NCI-H226 (cell line): ENCODE data around the gene ZFYVE27.

Source experiments
- DNase-seq: peaks from one replicate; pipeline ENCODE4 v3.0.0-alpha.2; 2015

The ZFYVE27 gene

GRCh38 chr10:97744405-97745035 is 7.6 kb downstream of the ZFYVE27 start:
- no peak for DNase-seq

DNA sequence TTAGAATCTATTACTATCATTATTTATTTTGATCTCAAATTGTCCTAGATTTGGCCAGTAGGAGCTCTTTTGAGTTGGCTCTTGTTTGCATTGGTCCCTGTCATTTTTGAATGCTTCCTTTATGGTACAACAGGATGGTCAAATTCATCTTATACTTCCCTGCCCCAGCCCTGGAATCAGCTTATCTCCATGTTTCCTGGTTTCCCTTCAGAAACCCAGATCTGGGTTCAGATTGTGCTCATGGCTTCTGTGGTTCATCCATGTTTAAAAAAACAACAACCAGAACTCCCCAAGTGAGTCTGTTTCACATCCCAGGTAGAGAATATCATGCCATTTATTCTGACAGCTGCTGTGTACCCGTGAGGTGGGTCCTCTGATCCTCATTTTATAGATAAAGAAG is 10.6 kb downstream of the ZFYVE27 start:
- DNase-seq: no peak

DNA sequence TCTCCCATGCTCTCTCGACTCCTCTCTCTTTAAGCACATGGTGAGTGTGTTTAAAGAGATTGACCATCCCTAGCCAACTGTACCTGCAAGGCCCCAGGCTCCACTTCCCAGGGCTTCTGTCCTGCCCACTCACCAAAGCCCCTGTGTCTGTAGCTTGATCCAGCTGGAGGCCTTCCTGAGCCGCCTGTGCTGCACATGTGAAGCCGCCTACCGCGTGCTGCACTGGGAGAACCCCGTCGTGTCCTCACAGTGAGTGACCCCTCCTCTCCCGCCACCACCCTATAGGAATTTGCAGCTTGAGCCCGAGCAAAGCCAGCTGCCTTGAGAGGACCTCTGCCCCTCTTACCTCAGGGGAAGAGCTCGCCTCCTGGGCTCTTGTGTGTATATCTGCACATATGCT is 11.2 kb downstream of the ZFYVE27 start:
- DNase-seq: no peak

DNA sequence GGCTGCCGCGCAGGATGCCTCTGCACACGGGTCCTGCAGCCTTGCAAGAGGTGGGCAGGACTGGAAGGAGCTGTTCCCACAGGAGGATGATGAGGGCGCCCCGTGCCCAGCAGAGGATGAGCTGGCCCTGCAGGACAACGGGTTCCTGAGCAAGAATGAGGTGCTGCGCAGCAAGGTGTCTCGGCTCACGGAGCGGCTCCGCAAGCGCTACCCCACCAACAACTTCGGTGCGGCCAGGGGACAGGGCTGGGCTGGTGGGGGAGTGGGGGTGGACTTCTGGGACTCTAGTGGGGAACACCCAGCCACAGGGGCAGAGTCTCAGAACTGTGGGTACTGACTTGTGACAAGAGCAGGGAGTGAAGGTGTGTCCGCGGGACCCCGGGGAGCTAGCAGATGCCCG is 16.0 kb downstream of the ZFYVE27 start:
- no peak for DNase-seq

GRCh38 chr10:97754726-97755125 is 17.8 kb downstream of the ZFYVE27 start:
- DNase-seq: no peak

DNA sequence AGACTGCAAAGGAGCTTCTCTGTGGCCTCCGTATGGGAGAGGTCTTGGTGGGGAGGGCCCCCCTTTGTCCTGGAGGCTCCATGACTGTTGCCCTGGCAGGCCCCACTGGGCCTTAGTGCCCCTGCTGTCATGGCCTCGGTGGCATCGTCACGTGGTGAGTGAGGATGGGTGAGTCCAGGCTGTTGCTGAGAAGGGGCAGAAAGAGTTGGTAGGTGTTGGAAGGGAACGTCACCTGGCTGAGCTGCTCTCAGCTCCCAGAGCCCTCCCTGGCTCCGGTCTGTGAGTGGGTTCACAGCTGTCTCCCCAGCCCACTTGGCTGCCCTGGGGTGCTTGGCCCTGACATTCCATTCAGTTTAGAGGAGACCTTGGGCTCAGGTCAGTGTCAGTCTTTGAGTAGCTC is 18.8 kb downstream of the ZFYVE27 start:
- no peak for DNase-seq

DNA sequence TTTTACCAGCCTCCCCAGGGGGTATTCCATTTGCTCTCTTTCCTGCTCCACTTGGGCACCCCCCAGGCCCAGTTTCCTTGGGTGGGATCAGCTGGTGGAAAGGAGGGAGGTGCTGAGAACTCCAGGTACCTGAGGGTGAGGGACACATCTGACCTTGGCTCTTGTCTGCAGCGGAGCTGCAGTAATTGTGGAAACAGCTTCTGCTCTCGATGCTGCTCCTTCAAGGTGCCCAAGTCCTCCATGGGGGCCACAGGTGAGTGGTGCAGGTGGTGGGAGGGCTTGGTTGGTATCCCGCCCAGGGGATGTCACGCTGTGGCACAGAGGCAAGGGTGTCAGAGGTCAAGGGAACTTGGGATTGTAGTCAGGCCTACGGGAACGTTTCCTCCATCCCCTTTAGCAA is 20.5 kb downstream of the ZFYVE27 start:
- no peak for DNase-seq

- DNase-seq: peak; percentile 42
These were observed 22.4 kb downstream of the ZFYVE27 start for GRCh38 chr10:97759158-97759887.

DNA sequence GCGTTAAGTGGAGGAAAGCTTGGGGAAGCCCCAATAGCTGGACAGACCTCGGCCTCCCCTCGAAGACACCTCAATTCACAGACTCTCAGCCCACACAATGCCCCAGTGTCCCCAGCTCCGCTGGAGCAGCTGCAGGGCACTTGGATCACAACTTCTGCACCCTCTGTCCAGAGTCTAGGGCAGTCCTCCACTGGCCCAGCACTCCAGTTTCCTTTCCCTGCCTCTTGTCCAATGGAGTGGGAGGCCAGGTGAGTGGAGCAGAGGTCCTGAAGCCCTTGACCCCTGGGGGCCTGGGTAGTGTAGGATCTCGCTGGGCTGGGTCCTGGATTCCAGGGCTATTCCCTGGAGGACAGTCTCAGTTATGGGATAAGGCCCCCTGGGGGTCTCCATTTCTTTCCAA is 23.0 kb downstream of the ZFYVE27 start:
- no peak for DNase-seq

DNA sequence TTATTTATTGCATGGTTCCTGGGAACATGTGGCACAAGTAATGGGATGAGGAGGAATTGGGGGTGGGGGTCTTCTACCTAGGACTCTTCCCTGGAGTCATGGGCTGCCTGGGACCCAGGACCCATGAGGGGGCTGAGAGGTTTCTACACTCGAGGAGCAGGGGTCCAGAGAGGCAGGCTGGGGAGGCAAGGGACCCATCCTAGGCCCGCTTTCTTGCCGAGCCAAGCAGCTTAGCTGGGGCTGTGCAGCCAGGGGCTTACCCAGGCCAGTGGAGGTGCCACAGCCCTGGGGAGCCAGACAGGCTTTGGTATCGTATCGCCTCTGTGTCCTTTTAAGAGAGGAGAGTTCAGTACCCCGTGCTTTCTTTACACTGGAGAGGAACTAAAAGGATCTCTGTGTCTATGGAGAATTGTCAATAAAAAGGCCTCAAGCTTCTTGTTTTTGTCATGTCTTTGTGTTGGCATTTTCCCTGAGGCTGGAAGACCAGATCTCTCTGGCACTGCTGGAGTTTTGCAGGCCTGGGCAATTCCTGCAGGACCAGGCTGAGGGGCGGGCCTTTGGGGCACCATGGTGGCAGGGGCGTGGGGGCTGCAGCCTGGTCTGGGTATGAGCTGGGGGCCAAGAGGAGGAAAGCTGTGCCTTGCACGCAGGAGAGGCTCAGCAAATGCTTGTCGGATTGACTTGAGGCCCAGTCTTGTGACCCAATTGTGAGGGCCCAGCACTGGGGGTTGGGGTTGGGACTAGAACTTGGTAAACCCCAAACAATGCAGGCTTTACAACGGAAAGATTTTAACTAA is 23.7 kb downstream of the ZFYVE27 start:
- DNase-seq: no peak

GRCh38 chr10:97761331-97761865 is 24.5 kb downstream of the ZFYVE27 start:
- DNase-seq: no peak

- no peak for DNase-seq
These were observed 25.1 kb downstream of the ZFYVE27 start for GRCh38 chr10:97762056-97762455.

DNA sequence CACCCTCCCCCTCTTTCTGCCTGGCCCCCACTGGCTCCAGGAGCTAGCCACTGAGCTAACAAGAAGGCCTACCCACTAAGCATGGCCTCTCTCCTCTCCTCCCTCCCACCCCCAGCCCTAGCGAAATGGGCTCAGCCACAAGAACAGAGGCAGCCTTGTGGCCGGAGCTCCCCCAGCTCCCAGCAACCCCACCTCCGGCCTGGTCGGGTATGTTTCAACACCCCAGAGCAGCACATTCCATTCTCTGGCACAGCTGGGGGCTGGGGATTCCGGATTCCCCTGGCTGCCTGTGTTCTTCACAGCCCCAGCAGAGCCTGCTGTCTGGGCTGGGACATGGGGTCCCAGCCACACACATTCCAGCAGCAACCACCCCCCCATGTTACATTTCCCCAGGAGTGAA is 25.9 kb downstream of the ZFYVE27 start:
- DNase-seq: peak; percentile 36

DNA sequence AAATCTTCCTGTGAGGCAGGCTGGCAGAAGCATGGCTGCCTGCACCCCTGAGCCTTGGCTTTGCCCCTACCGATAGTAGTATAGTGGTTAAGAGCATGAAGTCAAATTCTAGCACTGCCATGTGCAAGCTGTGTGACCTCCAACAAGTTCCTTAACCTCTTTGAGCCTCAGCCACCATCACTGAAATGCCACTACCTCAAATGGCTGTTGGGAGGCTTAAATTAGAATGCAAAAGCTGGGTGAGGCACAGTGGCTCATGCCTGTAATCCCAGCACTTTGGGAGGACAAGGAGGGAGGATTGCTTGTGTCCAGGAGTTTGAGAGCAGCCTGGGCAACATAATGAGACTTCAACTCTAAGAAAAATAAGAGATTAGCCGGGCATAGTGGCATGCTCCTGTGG is 26.5 kb downstream of the ZFYVE27 start:
- no peak for DNase-seq

- DNase-seq: no peak
These were observed 27.0 kb downstream of the ZFYVE27 start for GRCh38 chr10:97763947-97764346.

GRCh38 chr10:97764519-97764931 is 27.6 kb downstream of the ZFYVE27 start:
- no peak for DNase-seq

- DNase-seq: no peak
These were observed 28.3 kb downstream of the ZFYVE27 start for GRCh38 chr10:97765201-97765600.

- DNase-seq: no peak
These were observed 29.3 kb downstream of the ZFYVE27 start for GRCh38 chr10:97766106-97766810.

- no peak for DNase-seq
These were observed 30.3 kb downstream of the ZFYVE27 start for GRCh38 chr10:97766996-97767924.

GRCh38 chr10:97768322-97769315 is 31.7 kb downstream of the ZFYVE27 start:
- DNase-seq: no peak

DNA sequence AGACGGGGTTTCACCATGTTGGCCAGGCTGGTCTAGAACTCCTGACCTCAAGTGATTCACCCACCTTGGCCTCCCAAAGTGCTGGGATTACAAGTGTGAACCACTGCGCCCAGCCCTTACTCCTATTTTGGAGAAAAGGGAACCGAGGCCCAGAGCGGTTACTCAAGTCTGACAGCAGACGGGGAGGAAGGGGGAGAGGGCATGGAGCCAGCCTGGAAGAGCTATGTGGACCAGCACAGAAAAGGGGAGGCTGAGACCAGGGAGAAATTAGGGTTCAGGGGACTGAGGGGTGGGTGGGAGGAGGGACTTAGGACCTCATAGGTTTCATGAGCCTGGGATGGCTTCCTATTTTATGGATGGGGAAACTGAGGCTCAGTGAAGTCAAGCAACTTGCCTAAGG is 33.3 kb downstream of the ZFYVE27 start:
- DNase-seq: no peak
